Measurements from ENCODE around the gene MAP2K7.
A peak's percentile ranks its signal among the peaks of the same experiment; 100 is the strongest.
"Not testable (repeated sequence)": the region's sequence is repeated elsewhere in the genome, so short reads cannot be mapped to it uniquely, and the experiment has no call there.

MAP2K7 gene

DNA sequence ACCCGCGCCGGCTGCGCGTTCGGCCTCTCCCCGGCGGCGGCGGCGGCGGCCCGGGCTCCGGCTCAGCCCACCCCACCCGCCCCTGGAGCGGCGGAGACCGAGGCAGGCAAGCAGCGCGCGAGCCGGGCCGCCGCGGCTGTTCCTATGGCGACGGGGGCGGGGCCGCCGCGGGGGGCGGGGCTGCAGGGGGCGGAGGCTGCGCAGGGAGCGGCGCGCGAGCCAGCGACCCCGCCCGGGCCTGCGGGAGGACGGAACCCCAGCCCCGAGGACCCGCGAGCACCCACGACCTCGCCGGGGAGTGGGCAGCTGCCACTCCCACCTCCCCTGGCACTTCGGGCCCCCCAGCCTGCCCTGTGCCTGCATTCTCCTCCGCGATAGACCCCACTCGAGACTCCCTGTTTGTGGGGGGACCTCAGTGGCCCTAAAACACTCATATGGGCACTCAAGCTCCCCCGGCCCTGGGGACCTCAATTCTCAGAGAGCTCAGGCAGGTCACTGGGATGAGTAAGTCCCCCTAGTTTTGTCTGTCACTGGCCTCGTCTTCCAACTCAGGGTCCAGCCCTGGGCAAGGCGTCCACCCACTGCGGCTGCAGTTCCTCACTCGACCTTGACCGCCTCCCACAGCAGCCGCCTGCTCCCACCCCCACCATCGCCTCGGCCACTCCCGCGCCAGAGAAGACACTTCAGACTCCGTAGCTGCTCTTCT is 22.5 kb downstream of the MAP2K7 start, which contains the start of gene CTXN1:
TSS of gene CTXN1 (minus strand) at position 115 of the 706 bp plus-strand sequence. CDS start 597 bp downstream, outside the sequence.
- no peak for FAIRE-seq
- TF ChIP-seq POLR2AphosphoS5 (IDR thresholded peaks at IDR 0.05; ENCODE audit: low read depth, low read length) (peak; percentile 43; the same call in 1 of the 2 replicates), POLR2A (IDR thresholded peaks at IDR 0.05; ENCODE audit: low read depth, low read length) (peak; percentile 35; the same call in 1 of the 2 replicates), TAF1 (IDR thresholded peaks at IDR 0.05; ENCODE audit: borderline replicate concordance, low read depth, low read length) (no peak)
- peak; percentile 92 for DNase-seq (ENCODE audit: insufficient read length)

DNA sequence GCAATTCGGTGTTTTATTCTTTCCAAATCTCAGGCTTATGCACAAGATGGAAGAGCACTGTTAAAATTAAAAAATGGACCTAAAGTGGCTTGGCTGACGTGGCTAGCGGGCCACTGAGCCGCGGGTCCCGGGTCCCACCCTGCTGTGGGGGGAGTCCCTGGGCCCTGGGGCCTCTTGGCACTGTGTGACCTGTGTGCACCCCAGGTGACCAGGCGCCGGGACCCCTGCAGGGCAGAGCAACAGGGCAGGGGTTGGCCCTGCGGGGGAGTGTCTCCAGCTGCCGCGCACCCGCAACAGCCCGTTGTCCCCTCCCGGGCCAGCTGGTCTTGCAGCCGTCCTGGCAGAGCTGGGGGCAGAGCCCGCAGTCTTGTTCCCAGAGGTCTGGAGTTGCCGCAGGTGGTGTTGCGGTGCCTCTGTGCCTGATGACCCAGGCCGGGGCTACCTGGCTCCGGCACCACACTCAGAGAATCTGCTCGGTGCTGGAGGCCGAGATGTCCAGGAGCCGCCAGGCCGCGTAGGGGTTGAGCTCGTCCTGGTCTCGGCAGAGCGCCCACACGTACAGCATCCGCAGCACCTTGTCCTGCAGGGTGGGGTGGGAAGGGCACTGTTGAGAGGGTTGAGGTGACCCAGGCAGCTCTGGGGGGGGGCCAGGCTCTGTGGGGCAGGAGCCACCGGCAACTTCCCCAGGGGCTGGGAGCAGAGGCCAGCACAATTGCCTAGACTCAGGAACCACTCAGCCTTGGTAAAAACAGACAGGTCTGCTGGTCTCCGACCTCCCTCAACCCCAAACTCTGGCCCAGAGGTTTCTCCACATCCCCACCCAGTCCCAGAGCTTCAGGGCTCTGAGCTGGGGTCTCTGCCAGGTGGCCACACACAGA is 23.3 kb downstream of the MAP2K7 start:
- no peak for TF ChIP-seq POLR2AphosphoS5 (IDR thresholded peaks at IDR 0.05; ENCODE audit: low read depth, low read length)
- no peak for TF ChIP-seq POLR2A (IDR thresholded peaks at IDR 0.05; ENCODE audit: low read depth, low read length)
- no peak for TF ChIP-seq TAF1 (IDR thresholded peaks at IDR 0.05; ENCODE audit: borderline replicate concordance, low read depth, low read length)
- no peak for FAIRE-seq
- DNase-seq (ENCODE audit: insufficient read length), result no peak

DNA sequence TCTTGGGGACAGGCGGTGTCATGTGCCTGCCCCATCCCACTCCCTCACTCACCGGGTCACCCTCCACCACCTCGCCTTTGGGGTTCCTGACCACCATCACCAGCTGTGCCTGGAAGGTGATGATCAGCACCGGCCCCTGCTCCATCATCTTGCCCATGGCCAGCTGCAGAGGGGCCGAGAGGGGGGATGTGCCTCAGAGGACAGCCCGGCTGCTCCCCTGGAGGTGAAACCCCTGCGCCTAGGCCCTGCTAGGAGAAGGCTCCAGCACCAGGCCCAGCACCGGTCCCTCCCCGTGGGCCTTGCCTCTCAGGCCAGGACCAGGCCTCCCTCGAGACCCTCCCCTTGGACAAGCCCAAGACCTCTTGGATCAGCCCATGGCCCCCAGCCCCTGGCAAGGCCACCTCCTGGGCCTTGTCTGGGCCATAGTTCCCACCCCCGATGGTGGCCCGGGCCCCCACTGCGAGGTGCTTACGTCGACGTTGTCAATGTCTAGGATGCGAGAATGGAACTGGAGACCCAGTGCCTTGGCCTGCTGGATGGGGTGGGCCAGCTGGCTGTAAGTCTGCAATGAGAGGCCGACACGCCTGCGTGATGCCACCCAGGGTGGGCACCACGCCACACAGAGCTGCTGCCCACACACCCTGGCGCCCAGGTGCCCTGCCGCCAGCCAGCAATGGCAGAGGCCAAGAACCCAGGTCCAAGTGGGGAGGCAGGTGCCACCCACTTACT is 24.1 kb downstream of the MAP2K7 start:
- no peak for FAIRE-seq
- TF ChIP-seq TAF1 (IDR thresholded peaks at IDR 0.05; ENCODE audit: borderline replicate concordance, low read depth, low read length) (no peak), POLR2AphosphoS5 (IDR thresholded peaks at IDR 0.05; ENCODE audit: low read depth, low read length) (0 out of 2 replicates have a peak, but pooled peaks have one; percentile 12)
- no peak for DNase-seq (ENCODE audit: insufficient read length)

DNA sequence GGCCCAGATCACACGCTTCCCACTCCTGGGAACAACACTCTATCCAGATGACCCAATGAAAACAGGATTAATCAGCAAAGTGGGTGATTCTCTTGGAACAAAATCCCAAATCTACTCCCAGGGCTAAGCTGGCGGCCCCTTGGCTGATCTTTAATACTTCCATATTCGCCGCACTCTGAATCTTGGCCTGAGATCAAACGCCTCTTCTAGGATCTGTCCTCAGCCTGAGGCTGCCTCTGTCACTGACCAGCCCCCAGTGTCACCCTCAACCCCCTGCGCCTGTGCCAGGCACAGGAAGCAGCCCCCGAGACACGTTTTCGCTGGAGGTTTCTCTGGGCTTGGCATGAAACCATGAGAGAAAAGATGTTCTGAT is 24.6 kb downstream of the MAP2K7 start:
- DNase-seq (ENCODE audit: insufficient read length) (no peak), FAIRE-seq (no peak)
- TF ChIP-seq POLR2A (IDR thresholded peaks at IDR 0.05; ENCODE audit: low read depth, low read length) (no peak), TAF1 (IDR thresholded peaks at IDR 0.05; ENCODE audit: borderline replicate concordance, low read depth, low read length) (no peak), POLR2AphosphoS5 (IDR thresholded peaks at IDR 0.05; ENCODE audit: low read depth, low read length) (no peak)

DNA sequence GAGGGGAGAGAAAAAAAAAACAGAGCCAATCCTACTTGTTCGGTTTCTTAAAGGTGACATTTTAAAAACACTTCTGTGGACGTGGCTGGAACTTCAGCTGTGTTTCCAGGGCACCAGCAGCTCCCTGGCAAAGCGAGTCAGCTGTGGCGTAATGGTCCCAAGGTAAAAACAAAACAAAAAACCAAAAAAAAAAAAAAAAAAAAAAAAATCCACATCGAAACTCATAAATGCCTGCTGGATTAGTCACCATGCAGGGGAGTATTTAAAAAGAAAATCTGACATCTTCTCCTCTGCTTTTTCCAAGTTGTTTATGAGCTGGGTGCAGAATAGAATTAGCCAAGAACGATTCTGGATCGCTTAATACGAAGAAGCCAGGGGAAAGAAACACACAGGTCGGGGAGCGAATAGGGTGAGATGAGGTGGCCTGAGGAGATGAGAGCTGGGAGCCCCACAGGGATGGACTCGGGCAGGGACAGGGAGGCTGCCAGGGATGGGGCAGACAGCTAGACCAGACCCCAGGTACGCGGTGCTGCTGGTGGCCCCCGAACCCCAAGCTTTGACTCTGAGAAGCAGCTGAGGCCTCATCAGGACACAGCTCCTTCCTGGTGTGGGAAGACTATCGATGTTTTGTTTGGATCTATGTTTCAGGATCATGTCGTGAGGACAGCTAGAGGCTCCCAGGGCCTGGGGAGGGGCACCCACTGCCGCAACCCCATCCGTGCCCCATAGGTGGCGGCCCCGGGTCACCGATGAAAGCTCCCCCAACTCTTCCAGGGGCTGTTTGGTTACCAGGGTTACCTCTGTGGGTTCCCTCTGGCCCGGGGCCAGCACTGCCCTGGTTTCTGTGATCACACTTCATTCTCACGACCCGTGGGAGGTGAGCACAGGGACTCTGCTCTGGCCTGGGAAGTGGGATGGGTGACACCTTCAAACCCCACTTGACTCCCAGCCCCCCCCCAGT is 25.3 kb downstream of the MAP2K7 start:
- TF ChIP-seq POLR2A (IDR thresholded peaks at IDR 0.05; ENCODE audit: low read depth, low read length) (no peak), TAF1 (IDR thresholded peaks at IDR 0.05; ENCODE audit: borderline replicate concordance, low read depth, low read length) (no peak), POLR2AphosphoS5 (IDR thresholded peaks at IDR 0.05; ENCODE audit: low read depth, low read length) (no peak)
- no peak for DNase-seq (ENCODE audit: insufficient read length)

DNA sequence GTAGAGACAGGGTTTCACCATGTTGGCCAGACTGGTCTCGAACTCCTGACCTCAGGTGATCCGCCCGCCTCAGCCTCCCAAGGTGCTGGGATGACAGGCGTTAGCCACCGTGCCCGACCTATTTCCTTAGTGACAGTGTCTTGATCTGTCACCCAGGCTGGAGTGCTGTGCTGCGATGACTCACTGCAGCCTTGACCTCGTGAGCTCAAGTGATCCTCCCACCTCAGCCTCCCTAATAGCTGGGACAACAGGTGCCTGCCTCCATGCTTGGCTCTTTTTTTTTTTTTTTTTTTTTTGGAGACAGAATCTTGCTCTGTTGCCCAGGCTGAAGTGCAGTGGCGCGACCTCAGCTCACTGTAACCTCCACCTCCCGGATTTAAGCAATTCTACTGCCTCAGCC is 26.4 kb downstream of the MAP2K7 start:
- not testable (repeated sequence) for DNase-seq (ENCODE audit: insufficient read length); FAIRE-seq

More for the DNA sequence above, 25.3 kb downstream of the MAP2K7 start:
- peak; percentile 56 for FAIRE-seq

DNA sequence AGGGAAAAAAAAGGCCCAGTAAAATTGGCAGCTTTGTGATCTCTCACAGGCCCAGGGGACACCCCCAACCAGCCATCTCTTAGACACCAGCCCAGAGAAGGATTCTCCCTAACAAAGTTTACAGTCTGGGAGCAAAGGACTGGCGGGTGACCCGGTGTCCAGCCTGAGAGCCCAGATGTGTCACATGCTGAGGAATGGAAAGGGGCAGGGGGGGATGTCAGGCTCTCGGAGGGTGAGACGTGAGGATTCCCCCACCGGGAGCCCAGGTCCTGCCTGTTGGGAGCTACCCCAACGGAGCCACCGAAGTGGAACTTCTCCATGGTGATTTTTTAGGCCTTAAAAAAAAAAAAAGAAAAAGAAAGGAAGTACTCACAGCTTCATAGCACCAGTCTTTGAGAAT is 27.1 kb downstream of the MAP2K7 start:
- no peak for DNase-seq (ENCODE audit: insufficient read length)
- no peak for TF ChIP-seq POLR2AphosphoS5 (IDR thresholded peaks at IDR 0.05; ENCODE audit: low read depth, low read length)
- TF ChIP-seq TAF1 (IDR thresholded peaks at IDR 0.05; ENCODE audit: borderline replicate concordance, low read depth, low read length), result no peak
- TF ChIP-seq POLR2A (IDR thresholded peaks at IDR 0.05; ENCODE audit: low read depth, low read length), result no peak
- FAIRE-seq, result no peak

DNA sequence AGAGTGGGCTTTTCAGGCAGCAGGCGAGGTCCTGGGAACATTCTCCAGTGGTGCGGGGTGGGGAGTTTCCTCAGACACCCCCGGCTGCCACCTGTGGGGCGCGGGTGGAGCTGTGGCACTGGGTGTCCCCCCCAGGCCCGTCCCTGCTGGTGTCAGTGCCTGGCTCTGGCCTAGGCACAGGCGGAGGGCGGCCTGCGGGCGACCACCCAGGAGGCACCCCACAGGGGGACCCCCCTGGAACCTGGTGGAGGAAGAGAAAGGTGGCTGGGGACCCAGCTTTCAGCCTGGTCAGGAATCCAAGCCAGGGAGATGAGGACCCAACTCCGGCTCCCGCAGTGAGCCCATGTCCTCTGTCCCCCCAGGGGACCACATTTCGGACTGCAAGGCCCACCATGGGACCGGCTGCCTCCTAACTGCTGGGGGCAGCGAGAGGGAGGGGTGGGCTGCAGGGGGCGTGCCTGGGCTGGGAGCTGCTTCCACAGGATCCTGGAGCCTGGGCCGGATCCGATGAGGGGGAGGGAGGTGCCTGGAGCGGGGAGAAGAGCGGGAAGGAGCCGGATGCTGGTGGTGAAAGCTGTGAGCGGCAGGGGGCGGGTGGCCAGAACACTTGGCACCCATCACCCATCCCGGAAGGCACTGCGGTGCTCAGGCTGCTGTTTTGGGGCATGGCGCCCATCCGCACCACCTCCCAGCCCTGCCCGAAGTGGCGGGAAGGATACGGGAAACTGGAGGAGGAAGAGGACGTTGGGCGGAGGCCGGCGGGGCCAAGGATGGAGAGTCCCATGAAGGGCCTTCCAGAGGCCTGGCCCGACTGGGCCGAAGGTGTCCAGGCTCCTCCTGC is 27.8 kb downstream of the MAP2K7 start:
- FAIRE-seq (no peak), DNase-seq (ENCODE audit: insufficient read length) (no peak)
- no peak for TF ChIP-seq TAF1 (IDR thresholded peaks at IDR 0.05; ENCODE audit: borderline replicate concordance, low read depth, low read length)
- TF ChIP-seq POLR2A (IDR thresholded peaks at IDR 0.05; ENCODE audit: low read depth, low read length), result no peak
- TF ChIP-seq POLR2AphosphoS5 (IDR thresholded peaks at IDR 0.05; ENCODE audit: low read depth, low read length), result no peak

DNA sequence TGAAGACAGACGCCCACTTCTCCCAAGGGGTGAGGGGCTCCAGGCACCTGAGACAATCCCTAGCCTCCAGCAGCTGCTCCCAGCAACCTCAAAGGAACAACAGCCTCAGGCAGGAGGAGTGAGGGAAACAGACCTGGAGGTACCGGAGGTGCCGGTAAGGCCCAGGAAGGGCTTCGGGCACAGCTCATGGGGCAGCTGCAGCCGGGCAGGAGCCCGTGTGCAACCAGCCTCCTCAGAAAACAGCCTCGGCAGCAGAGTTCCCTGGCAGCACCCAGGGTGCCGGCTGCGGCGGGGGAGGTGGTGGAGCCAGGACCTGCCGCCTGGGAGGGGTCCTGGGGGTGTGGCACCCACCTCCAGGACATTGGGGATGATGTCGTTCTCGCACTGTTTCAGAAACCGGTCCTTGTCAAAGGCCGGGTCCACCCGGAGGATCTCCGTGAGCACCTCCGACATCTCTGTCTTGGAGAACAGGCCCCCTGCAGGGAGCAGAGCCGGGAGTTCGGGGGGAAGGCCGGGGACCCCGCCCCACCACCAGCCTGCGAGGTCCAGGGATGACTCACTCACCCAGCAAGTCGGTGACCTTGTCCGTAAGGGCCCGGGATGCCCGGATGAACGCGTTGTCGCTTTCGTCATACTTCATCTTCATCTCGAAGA is 28.7 kb downstream of the MAP2K7 start:
- DNase-seq (ENCODE audit: insufficient read length) (no peak), FAIRE-seq (no peak)
- TF ChIP-seq TAF1 (IDR thresholded peaks at IDR 0.05; ENCODE audit: borderline replicate concordance, low read depth, low read length) (no peak), POLR2AphosphoS5 (IDR thresholded peaks at IDR 0.05; ENCODE audit: low read depth, low read length) (no peak), POLR2A (IDR thresholded peaks at IDR 0.05; ENCODE audit: low read depth, low read length) (no peak)
